A549 (cell line): ENCODE data around the gene SPINK8.

Experiments
- JUNB ChIP-seq: fragments of >200 bp; sonication (Bioruptor Twin); formaldehyde crosslinking; IDR thresholded peaks from 2 replicates; pipeline ENCODE4 v1.6.1; 2016
- TF ChIP-seq, protein P1 (sequence below): fragments of >200 bp; sonication (Bioruptor Twin); formaldehyde crosslinking; IDR thresholded peaks from 3 replicates; pipeline ENCODE4 v1.5.1; 2016

GRCh38 chr3:48267782-48268181 lies 65.7 kb downstream of the SPINK8 start:
- TF ChIP-seq, protein P1, sequence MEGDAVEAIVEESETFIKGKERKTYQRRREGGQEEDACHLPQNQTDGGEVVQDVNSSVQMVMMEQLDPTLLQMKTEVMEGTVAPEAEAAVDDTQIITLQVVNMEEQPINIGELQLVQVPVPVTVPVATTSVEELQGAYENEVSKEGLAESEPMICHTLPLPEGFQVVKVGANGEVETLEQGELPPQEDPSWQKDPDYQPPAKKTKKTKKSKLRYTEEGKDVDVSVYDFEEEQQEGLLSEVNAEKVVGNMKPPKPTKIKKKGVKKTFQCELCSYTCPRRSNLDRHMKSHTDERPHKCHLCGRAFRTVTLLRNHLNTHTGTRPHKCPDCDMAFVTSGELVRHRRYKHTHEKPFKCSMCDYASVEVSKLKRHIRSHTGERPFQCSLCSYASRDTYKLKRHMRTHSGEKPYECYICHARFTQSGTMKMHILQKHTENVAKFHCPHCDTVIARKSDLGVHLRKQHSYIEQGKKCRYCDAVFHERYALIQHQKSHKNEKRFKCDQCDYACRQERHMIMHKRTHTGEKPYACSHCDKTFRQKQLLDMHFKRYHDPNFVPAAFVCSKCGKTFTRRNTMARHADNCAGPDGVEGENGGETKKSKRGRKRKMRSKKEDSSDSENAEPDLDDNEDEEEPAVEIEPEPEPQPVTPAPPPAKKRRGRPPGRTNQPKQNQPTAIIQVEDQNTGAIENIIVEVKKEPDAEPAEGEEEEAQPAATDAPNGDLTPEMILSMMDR, result no peak
- no peak for TF ChIP-seq JUNB
